H1 (cell line): ENCODE data around the gene WDR74. TPM values are rescaled to one million over a fixed set of nuclear protein-coding genes. Genes with fewer than 3 reads are reported as not detected.

ENCODE experiments used
- CTCF ChIA-PET: fragments of 300-600 bp; sonication (Branson Sonifier 250); formaldehyde crosslinking; loops from one replicate; lab custom pipeline; 2021; ENCODE audit not compliant: partially characterized antibody; lab: Charles Lee
- POLR2A ChIA-PET: fragments of 300-600 bp; sonication (Branson Sonifier 250); formaldehyde crosslinking; loops from one replicate; lab custom pipeline; 2021; ENCODE audit warnings: inconsistent platforms; ENCODE audit not compliant: partially characterized antibody; lab: Charles Lee
- DNase-seq, 2 experiments: peaks; one replicate each; pipeline versions ENCODE4 v3.0.0 to v3.0.0-alpha.2; 2010 to 2022; ENCODE audit warnings: low spot score in 2 of 2, low read depth in 1 of 2, mixed read lengths in 1 of 2
- FAIRE-seq: peaks from 2 replicates; lab custom pipeline; 2011; peaks lifted over from hg19 to GRCh38; lab: Jason Lieb, UNC
- H2AFZ ChIP-seq: 2 replicates; pipeline ENCODE4 v1.8.1; 2012; ENCODE audit warnings: low read length, inconsistent platforms
- H2AK5ac ChIP-seq: 2 replicates; pipeline ENCODE4 v1.6.1; 2013; ENCODE audit warnings: low read depth, low read length
- H2BK120ac ChIP-seq: replicated peaks from 2 replicates; pipeline ENCODE3; 2013; ENCODE audit warnings: low read depth, low read length, inconsistent platforms
- H2BK12ac ChIP-seq: 2 replicates; pipeline ENCODE4 v1.6.1; 2013; ENCODE audit warnings: low read depth, low read length
- H2BK15ac ChIP-seq: 2 replicates; pipeline ENCODE4 v1.6.1; 2013; ENCODE audit warnings: low read length
- H2BK20ac ChIP-seq: 2 replicates; pipeline ENCODE4 v1.6.1; 2013; ENCODE audit warnings: low read length
- H2BK5ac ChIP-seq: 2 replicates; pipeline ENCODE4 v1.6.1; 2013; ENCODE audit warnings: low read depth, low read length
- H3K14ac ChIP-seq: 2 replicates; pipeline ENCODE4 v1.6.1; 2013; ENCODE audit warnings: inconsistent platforms; ENCODE audit not compliant: insufficient read length
- H3K18ac ChIP-seq: 2 replicates; pipeline ENCODE4 v1.6.1; 2013; ENCODE audit warnings: low read length; ENCODE audit errors: extremely low read depth
- H3K23ac ChIP-seq: 2 replicates; pipeline ENCODE4 v1.6.1; 2013; ENCODE audit warnings: inconsistent platforms; ENCODE audit not compliant: insufficient read length
- H3K23me2 ChIP-seq: 2 replicates; pipeline ENCODE4 v1.6.1; 2013; ENCODE audit warnings: low read depth, low read length
- H3K27ac ChIP-seq: 2 replicates; pipeline ENCODE4 v1.6.1; 2011; ENCODE audit warnings: low read depth, low read length, inconsistent platforms
- H3K27me3 ChIP-seq, 4 experiments: replicated peaks in 1 of 4; 1 replicate in 1 of 4; 2 replicates in 3 of 4; pipeline versions ENCODE4 v1.6.1 to v1.8.1; 2011 to 2013; ENCODE audit warnings: low read length in 3 of 4, mild to moderate bottlenecking in 3 of 4, inconsistent platforms in 2 of 4, mixed read lengths in 2 of 4, moderate library complexity in 1 of 4; ENCODE audit not compliant: control insufficient read depth in 3 of 4, insufficient read depth in 3 of 4; ENCODE audit errors: extremely low read depth in 1 of 4
- H3K36me3 ChIP-seq, 4 experiments: 2 replicates each; pipeline versions ENCODE4 v1.6.1 to v1.8.1; 2011 to 2013; ENCODE audit warnings: mild to moderate bottlenecking in 4 of 4, low read length in 3 of 4, moderate library complexity in 2 of 4, control low read depth in 1 of 4, inconsistent platforms in 1 of 4; ENCODE audit not compliant: insufficient read depth in 4 of 4, control insufficient read depth in 2 of 4
- H3K4ac ChIP-seq: replicated peaks from 2 replicates; pipeline ENCODE3; 2013; ENCODE audit warnings: low read length, low read depth, mixed read lengths, inconsistent platforms; ENCODE audit not compliant: insufficient read length
- H3K4me1 ChIP-seq, 4 experiments: replicated peaks in 1 of 4; 1 replicate in 1 of 4; 2 replicates in 3 of 4; pipeline versions ENCODE4 v1.6.1 to v1.8.1; 2011 to 2013; ENCODE audit warnings: low read length in 3 of 4, inconsistent platforms in 2 of 4, mixed read lengths in 1 of 4; ENCODE audit not compliant: insufficient read depth in 4 of 4, control insufficient read depth in 3 of 4
- H3K4me2 ChIP-seq, 2 experiments: 2 replicates each; pipeline versions ENCODE4 v1.6.1 to v1.8.1; 2011 to 2013; ENCODE audit warnings: low read depth in 2 of 2, low read length in 2 of 2, control low read depth in 1 of 2, inconsistent platforms in 1 of 2, mild to moderate bottlenecking in 1 of 2; ENCODE audit not compliant: insufficient read depth in 1 of 2
- H3K4me3 ChIP-seq, 4 experiments: fragments of 200-600, 300-600 bp in 1 of 4; sonication (generic), shearing (Covaris generic), sonication (Bioruptor Twin) in 1 of 4; 2 replicates each; pipeline versions ENCODE4 v1.5.1 to v1.8.1; 2011 to 2016; ENCODE audit warnings: low read length in 4 of 4, low read depth in 3 of 4, control low read depth in 2 of 4, inconsistent platforms in 2 of 4, mild to moderate bottlenecking in 2 of 4, mixed read lengths in 1 of 4, moderate library complexity in 1 of 4; ENCODE audit not compliant: insufficient read depth in 2 of 4; ENCODE audit errors: extremely low read depth in 1 of 4
- H3K56ac ChIP-seq: replicated peaks from 2 replicates; pipeline ENCODE3; 2013; ENCODE audit warnings: low read depth, mild to moderate bottlenecking, mixed read lengths, low read length, inconsistent platforms; ENCODE audit not compliant: insufficient read length
- H3K79me1 ChIP-seq: 2 replicates; pipeline ENCODE4 v1.6.1; 2013; ENCODE audit warnings: low read depth, low read length, control low read depth
- H3K79me2 ChIP-seq, 2 experiments: 2 replicates each; pipeline versions ENCODE4 v1.6.1 to v1.8.1; 2012 to 2013; ENCODE audit warnings: low read length in 2 of 2, mild to moderate bottlenecking in 2 of 2, inconsistent platforms in 1 of 2; ENCODE audit not compliant: insufficient read depth in 2 of 2, control insufficient read depth in 1 of 2
- H3K9ac ChIP-seq, 4 experiments: replicated peaks in 1 of 4; 1 replicate in 1 of 4; 2 replicates in 3 of 4; pipeline versions ENCODE4 v1.6.1 to v1.8.1; 2011 to 2013; ENCODE audit warnings: low read depth in 3 of 4, low read length in 3 of 4, control low read depth in 2 of 4, mild to moderate bottlenecking in 2 of 4, moderate library complexity in 2 of 4, inconsistent platforms in 1 of 4; ENCODE audit errors: extremely low read depth in 1 of 4
- H3K9me3 ChIP-seq, 2 experiments: 2 replicates each; pipeline versions ENCODE4 v1.6.1 to v1.8.1; 2012 to 2013; ENCODE audit warnings: mild to moderate bottlenecking in 2 of 2, moderate library complexity in 2 of 2, control low read depth in 1 of 2, inconsistent platforms in 1 of 2, low read depth in 1 of 2, low read length in 1 of 2, mixed read lengths in 1 of 2; ENCODE audit not compliant: insufficient read depth in 2 of 2
- H4K20me1 ChIP-seq, 2 experiments: replicated peaks in 1 of 2; 2 replicates each; pipeline versions ENCODE3 to v1.8.1; 2011 to 2013; ENCODE audit warnings: inconsistent platforms in 2 of 2, low read length in 2 of 2, mild to moderate bottlenecking in 1 of 2; ENCODE audit not compliant: insufficient read depth in 2 of 2, control insufficient read depth in 1 of 2
- H4K5ac ChIP-seq: 2 replicates; pipeline ENCODE4 v1.6.1; 2013; ENCODE audit warnings: low read length, low read depth, mixed read lengths, inconsistent platforms; ENCODE audit not compliant: insufficient read length
- H4K8ac ChIP-seq: 2 replicates; pipeline ENCODE4 v1.8.0; 2013; ENCODE audit warnings: mild to moderate bottlenecking, moderate library complexity, low read length, inconsistent platforms; ENCODE audit not compliant: insufficient read depth; ENCODE audit errors: extremely low read depth
- H4K91ac ChIP-seq: replicated peaks from 2 replicates; pipeline ENCODE3; 2013; ENCODE audit warnings: low read length, mixed read lengths, inconsistent platforms; ENCODE audit not compliant: insufficient read length
- BRCA1 ChIP-seq: IDR thresholded peaks from 2 replicates; pipeline ENCODE4 v1.6.1; 2012; ENCODE audit warnings: low read depth, low read length, improper control_type of control experiment
- CHD1 ChIP-seq: IDR thresholded peaks from 2 replicates; pipeline ENCODE4 v1.6.1; 2012; ENCODE audit warnings: low read depth, low read length, improper control_type of control experiment
- EZH2 ChIP-seq: fragments of 200-600 bp; sonication (generic); IDR thresholded peaks from 2 replicates; pipeline ENCODE4 v1.7.1; 2012; ENCODE audit warnings: low read depth, mild to moderate bottlenecking, moderate library complexity, low read length, inconsistent platforms; ENCODE audit not compliant: severe bottlenecking
- POLR2A ChIP-seq, 2 experiments: IDR thresholded peaks; 1 replicate in 1 of 2; 2 replicates in 1 of 2; pipeline ENCODE4 v1.6.1; 2011; ENCODE audit warnings: low read depth in 2 of 2, low read length in 2 of 2, mild to moderate bottlenecking in 2 of 2; ENCODE audit errors: control extremely low read depth in 1 of 2
- POLR2AphosphoS5 ChIP-seq: IDR thresholded peaks from 2 replicates; pipeline ENCODE4 v1.6.1; 2011; ENCODE audit warnings: low read depth, low read length
- RAD21 ChIP-seq, 2 experiments: IDR thresholded peaks in 1 of 2; conservative IDR thresholded peaks in 1 of 2; 2 replicates each; pipeline ENCODE4 v1.6.1; 2011; ENCODE audit warnings: low read depth in 2 of 2, low read length in 2 of 2, improper control_type of control experiment in 1 of 2, inconsistent platforms in 1 of 2, mild to moderate bottlenecking in 1 of 2, moderate library complexity in 1 of 2
- RNF2 ChIP-seq: fragments of 200-900, 300-1000 bp; sonication (generic); IDR thresholded peaks from 2 replicates; pipeline ENCODE4 v1.7.1; 2016; ENCODE audit warnings: borderline replicate concordance, low read depth, mild to moderate bottlenecking, antibody characterized with exemption, low read length; ENCODE audit not compliant: poor library complexity, severe bottlenecking; ENCODE audit errors: missing control alignments
- SAP30 ChIP-seq: fragments of 300-600 bp; sonication (generic); IDR thresholded peaks from 2 replicates; pipeline ENCODE4 v1.7.1; 2012; ENCODE audit warnings: low read length, moderate library complexity, mild to moderate bottlenecking, inconsistent platforms; ENCODE audit not compliant: insufficient read depth, insufficient replicate concordance
- SUZ12 ChIP-seq: fragments of 200-600 bp; sonication (generic); IDR thresholded peaks from 2 replicates; pipeline ENCODE4 v1.6.1; 2012; ENCODE audit warnings: mild to moderate bottlenecking, inconsistent platforms, low read length, moderate library complexity, mixed read lengths
- TBP ChIP-seq: IDR thresholded peaks from 2 replicates; pipeline ENCODE4 v1.6.1; 2011; ENCODE audit warnings: low read depth, low read length, improper control_type of control experiment
- TCF12 ChIP-seq: IDR thresholded peaks from 2 replicates; pipeline ENCODE4 v1.6.1; 2011; ENCODE audit warnings: low read depth, mild to moderate bottlenecking, low read length
- TEAD4 ChIP-seq: IDR thresholded peaks from 2 replicates; pipeline ENCODE4 v1.6.1; 2012; ENCODE audit warnings: low read depth, low read length, inconsistent platforms, mixed read lengths
- WGBS, 2 experiments: shearing (Covaris generic) in 1 of 2; methylation state at CpG; one replicate each; pipeline versions ENCODE4 v1.1.6 to v1.1.7; 2013 to 2015; ENCODE audit warnings: low lambda C conversion rate in 2 of 2, mixed read lengths in 2 of 2, inconsistent platforms in 1 of 2, low coverage in 1 of 2, missing lambda C conversion rate in 1 of 2; ENCODE audit not compliant: insufficient replicate concordance in 2 of 2, insufficient coverage in 1 of 2, insufficient read length in 1 of 2; ENCODE audit errors: extremely low coverage in 1 of 2, missing lambda C conversion rate in 1 of 2; 5-methylcytosine and 5-hydroxymethylcytosine counted together
- polyA plus RNA-seq, 7 experiments: library from polyadenylated mRNA; depleted of rRNA in 3 of 7; stranded (reverse) in 5 of 7; unstranded in 2 of 7; fragments of >200 nt in 5 of 7; fragments of 200-250 nt in 2 of 7; gene quantifications; 1 replicate in 5 of 7; 2 replicates in 1 of 7; 4 replicates in 1 of 7; pipeline versions ENCODE4 v1.2.1 to v1.2.3, GENCODE V29; 2011 to 2013; ENCODE audit warnings: missing spikeins in 2 of 7, mixed read lengths in 2 of 7
- total RNA-seq: library from RNA; stranded (reverse); fragmentation: NEBNext Ultra II Directional; extraction: Animal tissue kit (Norgen Biotek cat#: 25700); gene quantifications from 2 replicates; pipeline ENCODE4 v1.2.1, GENCODE V29; 2021
- TF ChIP-seq, protein P1 (sequence below): IDR thresholded peaks from 2 replicates; pipeline ENCODE4 v1.6.1; 2012; ENCODE audit warnings: inconsistent platforms

Gene WDR74
- total and polyA plus RNA-seq, 2 of the 8 experiments (the other 6 are each of a cell fraction or from before 2014, with no cell fraction given) = 93.6 to 97.0 TPM

DNA sequence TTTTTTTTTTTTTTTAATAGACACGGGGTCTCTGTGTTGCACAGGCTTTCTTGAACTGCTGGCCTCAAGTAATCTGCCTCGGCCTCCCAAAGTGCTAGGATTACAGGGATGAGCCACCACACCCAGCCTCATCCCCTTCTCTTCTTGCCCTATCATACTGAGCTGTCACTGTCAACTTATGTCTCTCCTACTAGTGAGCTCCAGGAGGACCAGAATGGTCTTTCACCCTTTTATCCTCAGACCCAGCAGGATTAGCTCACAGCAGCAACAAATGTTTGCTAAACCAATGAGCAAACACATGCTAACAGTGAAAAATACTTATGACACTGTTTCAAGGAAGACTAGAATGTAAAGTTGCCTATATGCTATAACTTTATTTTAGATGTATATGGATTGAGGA is 27.7 kb downstream of the WDR74 start:
- H3K4me2 ChIP-seq = no peak overlapping the region
- H3K79me2 ChIP-seq = no peaks in the 10 kb centered on the region
- 89% methylated on average over 1 of the region's 2 CpGs; no CpG with 5 or more reads in 1 of the 2 experiments for WGBS, 2 experiments
- H2AK5ac ChIP-seq = no peak overlapping the region
- FAIRE-seq (no peak), DNase-seq (no peak)
- H3K23ac ChIP-seq = no peak overlapping the region
- no peaks in the 10 kb centered on the region for H3K4me1 ChIP-seq
- no peak overlapping the region for H2AFZ ChIP-seq
- H4K8ac ChIP-seq = no peak overlapping the region
- no peak overlapping the region for H3K9ac ChIP-seq
- H2BK15ac ChIP-seq = no peak overlapping the region
- no peaks in the 10 kb centered on the region for H3K27me3 ChIP-seq
- POLR2A ChIA-PET = interaction anchor here (0.7 to 6.8 kb wide), 17 partner anchors 8 to 169 kb away, joined by 3 to 50 read pairs (median 6); partner anchors contain the start of genes SLC3A2, STX5, TEX54 and TMEM179B
- no peak overlapping the region for H2BK12ac ChIP-seq
- H3K4ac ChIP-seq = no peak overlapping the region
- H3K18ac ChIP-seq = no peak overlapping the region
- H3K79me1 ChIP-seq = no peaks in the 10 kb centered on the region
- no peak overlapping the region for H2BK5ac ChIP-seq
- H4K5ac ChIP-seq = no peak overlapping the region
- H4K20me1 ChIP-seq = no peaks in the 10 kb centered on the region
- H3K27ac ChIP-seq = no peak overlapping the region
- H3K14ac ChIP-seq = no peak overlapping the region
- H4K91ac ChIP-seq = no peak overlapping the region
- H3K23me2 ChIP-seq = no peaks in the 10 kb centered on the region
- no peaks in the 10 kb centered on the region for H3K9me3 ChIP-seq
- no peak overlapping the region for H3K56ac ChIP-seq
- peaks cover 0 to 4% (median 1%) of the 10 kb centered on the region in 4 experiments; a peak in 2 of 8 replicates for H3K36me3 ChIP-seq
- no peak overlapping the region for H2BK20ac ChIP-seq
- no peak overlapping the region for H2BK120ac ChIP-seq
- no peak overlapping the region for H3K4me3 ChIP-seq
- CTCF ChIA-PET = interaction anchor here (0.7 to 2.2 kb wide), 3 partner anchors 22 to 117 kb away, joined by 3 to 6 read pairs (median 3); no protein-coding TSS in a partner anchor
- TF ChIP-seq, protein P1, sequence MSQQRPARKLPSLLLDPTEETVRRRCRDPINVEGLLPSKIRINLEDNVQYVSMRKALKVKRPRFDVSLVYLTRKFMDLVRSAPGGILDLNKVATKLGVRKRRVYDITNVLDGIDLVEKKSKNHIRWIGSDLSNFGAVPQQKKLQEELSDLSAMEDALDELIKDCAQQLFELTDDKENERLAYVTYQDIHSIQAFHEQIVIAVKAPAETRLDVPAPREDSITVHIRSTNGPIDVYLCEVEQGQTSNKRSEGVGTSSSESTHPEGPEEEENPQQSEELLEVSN = no peak
- no peak for TF ChIP-seq EZH2
- no peak for TF ChIP-seq BRCA1
- TF ChIP-seq POLR2A (IDR thresholded peaks at IDR 0.05; ENCODE audit: control extremely low read depth in 1 of 2, low read depth in 2 of 2, low read length in 2 of 2) = no peak
- no peak for TF ChIP-seq TCF12
- TF ChIP-seq SUZ12 = no peak
- no peak for TF ChIP-seq SAP30
- TF ChIP-seq TBP = no peak
- TF ChIP-seq POLR2AphosphoS5 = no peak
- TF ChIP-seq TEAD4 = no peak
- no peak for TF ChIP-seq RAD21 (IDR thresholded peaks at IDR 0.05 in 1 of 2, conservative IDR thresholded peaks at IDR 0.05 in 1 of 2; ENCODE audit: low read depth in 2 of 2, low read length in 2 of 2)
- no peak for TF ChIP-seq CHD1
- TF ChIP-seq RNF2 = no peak
